HCT116 (cell line): ENCODE results near the gene GNMT. TPM values are rescaled to one million over a fixed set of nuclear protein-coding genes. Genes with fewer than 3 reads are reported as not detected.

Experiments used
- ATAC-seq: fragments of 200-7000 bp; cut with Tn5 transposase; 2 replicates; pipeline ENCODE4 v1.9.1; 2020; ENCODE audit warnings: mild to moderate bottlenecking, moderate library complexity
- BruUV-seq: library from RNA; stranded (reverse); fragments of 400-500 nt; replicated peaks from 2 replicates; lab custom pipeline; 2021; lab: Mats Ljungman, UMichigan
- CTCF ChIA-PET: fragments of 300-600 bp; sonication (Branson Sonifier 250); formaldehyde crosslinking; loops from one replicate; lab custom pipeline; 2021; ENCODE audit warnings: antibody characterized with exemption; lab: Charles Lee
- POLR2A ChIA-PET: fragments of 300-600, 350-600 bp; sonication (Branson Sonifier 250); formaldehyde crosslinking; loops from one replicate; lab custom pipeline; 2021; ENCODE audit warnings: antibody characterized with exemption; lab: Charles Lee
- RAD21 ChIA-PET, 2 experiments: fragments of 300-600 bp; sonication (Branson Sonifier 250); formaldehyde crosslinking; loops; one replicate each; lab custom pipeline; 2023; ENCODE audit warnings: low total read pairs in 2 of 2; ENCODE audit not compliant: uncharacterized antibody in 2 of 2, unreplicated experiment in 2 of 2, low non-redundant PET in 1 of 2; lab: Charles Lee
- DNase-seq: peaks from one replicate; pipeline ENCODE4 v3.0.0-alpha.2; 2010; ENCODE audit warnings: low read depth, low spot score
- H2AFZ ChIP-seq: fragments of 200-600 bp; shearing (Covaris generic), sonication (generic); 2 replicates; pipeline ENCODE4 v1.6.1; 2017; ENCODE audit warnings: low read depth, mixed run types, mixed read lengths, antibody characterized with exemption, low read length; ENCODE audit not compliant: poor library complexity, severe bottlenecking
- H3K27ac ChIP-seq: 2 replicates; pipeline ENCODE4 v1.5.1; 2012; ENCODE audit warnings: low read depth, low read length
- H3K27me3 ChIP-seq: fragments of 200-600 bp; sonication (generic); 2 replicates; pipeline ENCODE4 v1.6.1; 2016; ENCODE audit warnings: mixed run types, low read length, mixed read lengths; ENCODE audit not compliant: insufficient read depth
- H3K36me3 ChIP-seq, 2 experiments: fragments of 200-500 bp in 1 of 2; fragments of 200-600 bp in 1 of 2; sonication (Bioruptor generic) in 1 of 2; sonication (generic) in 1 of 2; 2 replicates each; pipeline versions ENCODE4 v1.5.1 to v1.6.1; 2014 to 2016; ENCODE audit warnings: low read length in 2 of 2, inconsistent platforms in 1 of 2, mixed read lengths in 1 of 2, mixed run types in 1 of 2; ENCODE audit not compliant: insufficient read depth in 2 of 2, control insufficient read depth in 1 of 2
- H3K4me1 ChIP-seq, 2 experiments: fragments of 200-600 bp in 1 of 2; sonication (generic) in 1 of 2; 2 replicates each; pipeline versions ENCODE4 v1.5.1 to v1.6.1; 2012 to 2017; ENCODE audit warnings: low read length in 2 of 2, inconsistent platforms in 1 of 2, mild to moderate bottlenecking in 1 of 2, mixed read lengths in 1 of 2, mixed run types in 1 of 2, moderate library complexity in 1 of 2; ENCODE audit not compliant: insufficient read depth in 2 of 2, control insufficient read depth in 1 of 2
- H3K4me2 ChIP-seq: fragments of 200-600 bp; sonication (generic); 2 replicates; pipeline ENCODE4 v1.6.1; 2017; ENCODE audit warnings: mixed run types, low read length, mixed read lengths
- H3K4me3 ChIP-seq, 2 experiments: fragments of 200-600 bp in 1 of 2; sonication (generic) in 1 of 2; replicated peaks in 1 of 2; 2 replicates each; pipeline ENCODE4 v1.5.1; 2011 to 2016; ENCODE audit warnings: low read length in 2 of 2, control low read depth in 1 of 2, low read depth in 1 of 2, mild to moderate bottlenecking in 1 of 2, mixed read lengths in 1 of 2, mixed run types in 1 of 2
- H3K79me2 ChIP-seq: fragments of 200-600 bp; sonication (generic); 2 replicates; pipeline ENCODE4 v1.6.1; 2017; ENCODE audit warnings: mild to moderate bottlenecking, mixed run types, low read length, moderate library complexity, mixed read lengths; ENCODE audit not compliant: insufficient read depth
- H3K9ac ChIP-seq: fragments of 200-600 bp; sonication (generic); 2 replicates; pipeline ENCODE4 v1.6.1; 2016; ENCODE audit warnings: low read length, mixed read lengths
- H3K9me2 ChIP-seq: fragments of 200-600 bp; sonication (generic), shearing (Covaris generic); 2 replicates; pipeline ENCODE4 v1.6.1; 2017; ENCODE audit warnings: mixed run types, mild to moderate bottlenecking, moderate library complexity; ENCODE audit not compliant: insufficient read depth
- H3K9me3 ChIP-seq, 2 experiments: fragments of 200-500 bp in 1 of 2; fragments of 200-600 bp in 1 of 2; sonication (Bioruptor generic) in 1 of 2; sonication (generic) in 1 of 2; 2 replicates each; pipeline ENCODE4 v1.6.1; 2014 to 2017; ENCODE audit warnings: low read length in 2 of 2, mixed read lengths in 2 of 2, inconsistent platforms in 1 of 2, low read depth in 1 of 2, mild to moderate bottlenecking in 1 of 2, mixed run types in 1 of 2, moderate library complexity in 1 of 2; ENCODE audit not compliant: control insufficient read depth in 1 of 2, insufficient read depth in 1 of 2
- H4K20me1 ChIP-seq: fragments of 200-600 bp; sonication (generic), shearing (Covaris generic); 2 replicates; pipeline ENCODE4 v1.6.1; 2017; ENCODE audit warnings: mixed run types, mild to moderate bottlenecking, moderate library complexity; ENCODE audit not compliant: insufficient read depth
- ATF3 ChIP-seq: IDR thresholded peaks from 2 replicates; pipeline ENCODE4 v1.6.1; 2012
- CBX3 ChIP-seq: IDR thresholded peaks from 2 replicates; pipeline ENCODE4 v1.6.1; 2012; ENCODE audit warnings: low read depth
- CEBPB ChIP-seq: IDR thresholded peaks from 2 replicates; pipeline ENCODE4 v1.6.1; 2012; ENCODE audit warnings: low read depth
- CTCF ChIP-seq, 3 experiments: fragments of 200-600 bp in 1 of 3; sonication (generic) in 1 of 3; IDR thresholded peaks in 2 of 3; conservative IDR thresholded peaks in 1 of 3; 2 replicates each; pipeline ENCODE4 v1.5.1; 2012 to 2017; ENCODE audit warnings: low read depth in 2 of 3, low read length in 2 of 3, antibody characterized with exemption in 1 of 3, borderline replicate concordance in 1 of 3, control low read depth in 1 of 3, mild to moderate bottlenecking in 1 of 3, mixed read lengths in 1 of 3, mixed run types in 1 of 3, moderate library complexity in 1 of 3; ENCODE audit not compliant: insufficient read depth in 1 of 3
- EZH2 ChIP-seq: fragments of 200-600 bp; sonication (generic); IDR thresholded peaks from 2 replicates; pipeline ENCODE4 v1.6.1; 2017; ENCODE audit warnings: antibody characterized with exemption, mixed run types
- JUND ChIP-seq: IDR thresholded peaks from 2 replicates; pipeline ENCODE4 v1.6.1; 2012
- MAX ChIP-seq: IDR thresholded peaks from 2 replicates; pipeline ENCODE4 v1.6.1; 2012
- RAD21 ChIP-seq: IDR thresholded peaks from 2 replicates; pipeline ENCODE4 v1.6.1; 2012; ENCODE audit warnings: low read depth, mild to moderate bottlenecking
- REST ChIP-seq: IDR thresholded peaks from 2 replicates; pipeline ENCODE4 v1.6.1; 2012; ENCODE audit warnings: low read depth
- SP1 ChIP-seq: IDR thresholded peaks from 2 replicates; pipeline ENCODE4 v1.6.1; 2012; ENCODE audit warnings: low read depth
- SRF ChIP-seq: IDR thresholded peaks from 2 replicates; pipeline ENCODE4 v1.6.1; 2012; ENCODE audit warnings: low read depth
- TCF7L2 ChIP-seq: IDR thresholded peaks from 2 replicates; pipeline ENCODE4 v1.7.0; 2011; ENCODE audit warnings: borderline replicate concordance, inconsistent platforms; ENCODE audit not compliant: insufficient read depth, insufficient read length; ENCODE audit errors: extremely low read depth
- YY1 ChIP-seq: IDR thresholded peaks from 2 replicates; pipeline ENCODE4 v1.6.1; 2011; ENCODE audit warnings: low read length, low read depth, moderate library complexity, mild to moderate bottlenecking; ENCODE audit not compliant: insufficient replicate concordance; ENCODE audit errors: extremely low read depth
- ZBTB33 ChIP-seq: IDR thresholded peaks from 2 replicates; pipeline ENCODE4 v1.6.1; 2011; ENCODE audit warnings: mild to moderate bottlenecking, low read length, moderate library complexity; ENCODE audit not compliant: insufficient replicate concordance; ENCODE audit errors: extremely low read depth
- ZFX ChIP-seq: fragments of 450-650 bp; IDR thresholded peaks from 2 replicates; pipeline ENCODE4 v1.6.1; 2017
- intact Hi-C: fragments of 100-400 bp; cut with micrococcal nuclease; formaldehyde crosslinking; loops from 2 replicates; pipeline ENCODE4 v1.10.0; 2022
- total RNA-seq: library from RNA; stranded (reverse); gene quantifications from one replicate; pipeline ENCODE4 v1.2.1, GENCODE V29; 2021; ENCODE audit not compliant: unreplicated experiment

The GNMT gene
- total RNA-seq, 1 experiment from 2014 or later: 0.57 TPM

GRCh38 chr6:42967228-42967627, 6.7 kb downstream of the GNMT start (continued):
- no peak for TF ChIP-seq ZBTB33
- TF ChIP-seq CEBPB: no peak
- no peak for TF ChIP-seq CTCF (IDR thresholded peaks at IDR 0.05 in 2 of 3, conservative IDR thresholded peaks at IDR 0.05 in 1 of 3; ENCODE audit: borderline replicate concordance in 1 of 3, insufficient read depth in 1 of 3, low read depth in 2 of 3, low read length in 2 of 3)
- no peak for TF ChIP-seq CBX3
- TF ChIP-seq ZFX: no peak

- POLR2A ChIA-PET: no interaction called here
- no peak for TF ChIP-seq SRF
- no peak for TF ChIP-seq JUND
- TF ChIP-seq REST: no peak
- no peak for TF ChIP-seq SP1
- TF ChIP-seq EZH2: no peak
- TF ChIP-seq YY1: no peak
- TF ChIP-seq RAD21: no peak
- no peak for TF ChIP-seq MAX
- no peak for TF ChIP-seq ATF3
- TF ChIP-seq ZBTB33: no peak
- TF ChIP-seq TCF7L2: no peak
These were observed 7.7 kb downstream of the GNMT start for GRCh38 chr6:42968126-42968701.

More at GRCh38 chr6:42968126-42968701, 7.7 kb downstream of the GNMT start:
- intact Hi-C loops: no loop called here
- H4K20me1 ChIP-seq: no peaks in the 10 kb centered on the region
- no peak overlapping the region for H3K4me3 ChIP-seq
- H3K9ac ChIP-seq: no peak overlapping the region
- no peaks in the 10 kb centered on the region for H3K27me3 ChIP-seq
- ATAC-seq: no peak
- H3K9me2 ChIP-seq: no peaks in the 10 kb centered on the region
- no peak overlapping the region for H3K27ac ChIP-seq
- CTCF ChIA-PET: no interaction called here
- H3K9me3 ChIP-seq: no peaks in the 10 kb centered on the region
- no peak overlapping the region for H2AFZ ChIP-seq
- H3K36me3 ChIP-seq: peaks cover 0 to 3% of the 10 kb centered on the region in 2 experiments; a peak in 2 of 4 replicates
- no peaks in the 10 kb centered on the region for H3K79me2 ChIP-seq
- RAD21 ChIA-PET: no interaction called here
- no TSS peak for BruUV-seq
- no peak for DNase-seq
- H3K4me1 ChIP-seq: peaks cover 15 to 27% of the 10 kb centered on the region in 2 experiments
- no peak overlapping the region for H3K4me2 ChIP-seq
